DMS53 treated with DMSO at 0.1 percent for 48 hours (cell line): ENCODE measurements around the gene GDAP1L1.
"Not testable (repeated sequence)": the region's sequence is repeated elsewhere in the genome, so short reads cannot be mapped to it uniquely, and the experiment has no call there.

Experiments
- DNase-seq: peaks from one replicate; lab custom pipeline; 2025; ENCODE audit not compliant: unreplicated experiment; lab: John Stamatoyannopoulos, UW

The GDAP1L1 gene

GRCh38 chr20:44219170-44219730, 27.9 kb upstream of the GDAP1L1 start:
- DNase-seq, result no peak

- DNase-seq, result no peak
These were observed 27.3 kb upstream of the GDAP1L1 start for GRCh38 chr20:44219791-44220190.

GRCh38 chr20:44221368-44221954, 25.6 kb upstream of the GDAP1L1 start:
- no peak for DNase-seq

GRCh38 chr20:44222027-44222426, 25.1 kb upstream of the GDAP1L1 start:
- DNase-seq, result no peak

- no peak for DNase-seq
These were observed 24.3 kb upstream of the GDAP1L1 start for GRCh38 chr20:44222633-44223368.

- no peak for DNase-seq
These were observed 23.4 kb upstream of the GDAP1L1 start for GRCh38 chr20:44223721-44224120.

- DNase-seq, result no peak
These were observed 22.5 kb upstream of the GDAP1L1 start for GRCh38 chr20:44224637-44225036.

GRCh38 chr20:44228465-44229258, 18.4 kb upstream of the GDAP1L1 start:
- DNase-seq, result no peak

- DNase-seq, result no peak
These were observed 15.9 kb upstream of the GDAP1L1 start for GRCh38 chr20:44231193-44231592.

GRCh38 chr20:44231713-44232468, 15.2 kb upstream of the GDAP1L1 start:
- no peak for DNase-seq

- DNase-seq, result not testable (repeated sequence)
These were observed 14.6 kb upstream of the GDAP1L1 start for GRCh38 chr20:44232469-44232856.

- no peak for DNase-seq
These were observed 13.6 kb upstream of the GDAP1L1 start for GRCh38 chr20:44233436-44234016.

- no peak for DNase-seq
These were observed 12.4 kb upstream of the GDAP1L1 start for GRCh38 chr20:44234566-44235317.

GRCh38 chr20:44235702-44236101, 11.4 kb upstream of the GDAP1L1 start:
- no peak for DNase-seq

GRCh38 chr20:44236840-44237239, 10.3 kb upstream of the GDAP1L1 start:
- not testable (repeated sequence) for DNase-seq

- no peak for DNase-seq
These were observed 5.3 kb upstream of the GDAP1L1 start for GRCh38 chr20:44241796-44242195.

GRCh38 chr20:44245977-44246376, 1.1 kb upstream of the GDAP1L1 start:
- no peak for DNase-seq

GRCh38 chr20:44247586-44248409, 690 bp downstream of the GDAP1L1 start:
- DNase-seq, result no peak

- DNase-seq, result no peak
These were observed 1.3 kb downstream of the GDAP1L1 start for GRCh38 chr20:44248410-44248759.
